Measurements from ENCODE around the gene BCAS3.
"Not testable (repeated sequence)": the region's sequence is repeated elsewhere in the genome, so short reads cannot be mapped to it uniquely, and the experiment has no call there.

Gene BCAS3

GRCh38 chr17:61017317-61018006, 339.8 kb downstream of the BCAS3 start:
- DNase-seq, result no peak

GRCh38 chr17:61018938-61019337, 341.3 kb downstream of the BCAS3 start:
- no peak for DNase-seq

GRCh38 chr17:61023996-61024395, 346.3 kb downstream of the BCAS3 start:
- no peak for DNase-seq

GRCh38 chr17:61026818-61027217, 349.2 kb downstream of the BCAS3 start:
- DNase-seq, result no peak

GRCh38 chr17:61029181-61029580, 351.5 kb downstream of the BCAS3 start:
- DNase-seq, result no peak

GRCh38 chr17:61040666-61041065, 363.0 kb downstream of the BCAS3 start:
- no peak for DNase-seq

- DNase-seq, result not testable (repeated sequence)
Observed at GRCh38 chr17:61042348-61042747, 364.7 kb downstream of the BCAS3 start.

- no peak for DNase-seq
Observed at GRCh38 chr17:61047515-61047914, 369.9 kb downstream of the BCAS3 start.

GRCh38 chr17:61048376-61049106, 370.9 kb downstream of the BCAS3 start:
- no peak for DNase-seq

- no peak for DNase-seq
Observed at GRCh38 chr17:61053469-61053868, 375.8 kb downstream of the BCAS3 start.

- no peak for DNase-seq
Observed at GRCh38 chr17:61054436-61054835, 376.8 kb downstream of the BCAS3 start.

- no peak for DNase-seq
Observed at GRCh38 chr17:61057257-61057656, 379.6 kb downstream of the BCAS3 start.

GRCh38 chr17:61058066-61058465, 380.4 kb downstream of the BCAS3 start:
- no peak for DNase-seq

GRCh38 chr17:61063528-61063927, 385.9 kb downstream of the BCAS3 start:
- DNase-seq, result no peak

- DNase-seq, result no peak
Observed at GRCh38 chr17:61064087-61064951, 386.7 kb downstream of the BCAS3 start.

GRCh38 chr17:61065263-61065773, 387.7 kb downstream of the BCAS3 start:
- no peak for DNase-seq

GRCh38 chr17:61066062-61066461, 388.4 kb downstream of the BCAS3 start:
- DNase-seq, result no peak

- DNase-seq, result no peak
Observed at GRCh38 chr17:61070649-61071048, 393.0 kb downstream of the BCAS3 start.

GRCh38 chr17:61072648-61073047, 395.0 kb downstream of the BCAS3 start:
- no peak for DNase-seq

GRCh38 chr17:61073131-61073530, 395.5 kb downstream of the BCAS3 start:
- DNase-seq, result no peak

- DNase-seq, result no peak
Observed at GRCh38 chr17:61073799-61074513, 396.3 kb downstream of the BCAS3 start.

- DNase-seq, result no peak
Observed at GRCh38 chr17:61075988-61076387, 398.3 kb downstream of the BCAS3 start.

- DNase-seq, result no peak
Observed at GRCh38 chr17:61076621-61077031, 399.0 kb downstream of the BCAS3 start.
